NOMO-1 treated with dmso at 0.1 percent for 144 hours (cell line): ENCODE measurements around the gene SEMA4B.
A peak's percentile ranks its signal among the peaks of the same experiment; 100 is the strongest.
"Not testable (repeated sequence)": the region's sequence is repeated elsewhere in the genome, so short reads cannot be mapped to it uniquely, and the experiment has no call there.

ENCODE experiments used
- DNase-seq: peaks from one replicate; lab custom pipeline; 2025; ENCODE audit not compliant: unreplicated experiment; lab: John Stamatoyannopoulos, UW

The SEMA4B gene

GRCh38 chr15:90181776-90182175 lies 19.4 kb upstream of the SEMA4B start:
- DNase-seq = no peak

GRCh38 chr15:90184119-90184785 lies 16.9 kb upstream of the SEMA4B start:
- DNase-seq = no peak

GRCh38 chr15:90184786-90185704 lies 16.1 kb upstream of the SEMA4B start:
- no peak for DNase-seq

- no peak for DNase-seq
These were observed 13.8 kb upstream of the SEMA4B start for GRCh38 chr15:90187257-90187868.

GRCh38 chr15:90188065-90188464 lies 13.1 kb upstream of the SEMA4B start:
- DNase-seq = not testable (repeated sequence)

- peak; percentile 47 for DNase-seq
These were observed 12.0 kb upstream of the SEMA4B start for GRCh38 chr15:90188914-90189748.

GRCh38 chr15:90189781-90190467 lies 11.2 kb upstream of the SEMA4B start:
- no peak for DNase-seq

GRCh38 chr15:90190606-90191343 lies 10.4 kb upstream of the SEMA4B start:
- no peak for DNase-seq

- DNase-seq = no peak
These were observed 9.8 kb upstream of the SEMA4B start for GRCh38 chr15:90191344-90191687.

- DNase-seq = no peak
These were observed 9.2 kb upstream of the SEMA4B start for GRCh38 chr15:90191794-90192509.

- DNase-seq = peak; percentile 37
These were observed 8.0 kb upstream of the SEMA4B start for GRCh38 chr15:90192961-90193786.

- DNase-seq = no peak
These were observed 6.5 kb upstream of the SEMA4B start for GRCh38 chr15:90194655-90195054.

- DNase-seq = no peak
These were observed 498 bp upstream of the SEMA4B start for GRCh38 chr15:90200534-90201129.

GRCh38 chr15:90201944-90202375 lies 830 bp downstream of the SEMA4B start:
- DNase-seq = no peak

GRCh38 chr15:90202929-90203328 lies 1.8 kb downstream of the SEMA4B start:
- no peak for DNase-seq

GRCh38 chr15:90203473-90203872 lies 2.3 kb downstream of the SEMA4B start:
- no peak for DNase-seq

GRCh38 chr15:90203922-90204321 lies 2.8 kb downstream of the SEMA4B start:
- no peak for DNase-seq
